ENCODE measurements around the gene SESN3.

DNA sequence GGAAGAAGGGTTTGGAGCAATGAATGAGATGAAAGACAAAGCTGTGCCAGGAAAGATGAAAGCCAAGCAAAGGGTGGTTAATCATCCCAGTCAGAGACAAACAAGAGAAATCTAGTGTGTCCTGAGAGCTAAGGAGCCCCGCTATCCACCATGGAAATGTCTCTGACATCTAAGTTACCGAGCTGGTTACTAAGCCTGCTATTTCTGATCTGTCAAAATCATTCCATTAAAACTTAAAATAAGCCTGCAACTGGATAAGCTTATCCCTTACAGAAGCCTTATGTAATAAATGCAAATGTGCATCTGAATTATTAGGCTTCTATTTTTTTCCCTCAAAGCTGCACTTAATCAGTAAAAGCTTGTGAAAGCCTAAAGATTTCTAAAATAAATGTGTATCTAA lies 22.1 kb upstream of the SESN3 start:
- TF ChIP-seq POLR2A (IDR thresholded peaks at IDR 0.05), result no peak
- TF ChIP-seq, protein P1, sequence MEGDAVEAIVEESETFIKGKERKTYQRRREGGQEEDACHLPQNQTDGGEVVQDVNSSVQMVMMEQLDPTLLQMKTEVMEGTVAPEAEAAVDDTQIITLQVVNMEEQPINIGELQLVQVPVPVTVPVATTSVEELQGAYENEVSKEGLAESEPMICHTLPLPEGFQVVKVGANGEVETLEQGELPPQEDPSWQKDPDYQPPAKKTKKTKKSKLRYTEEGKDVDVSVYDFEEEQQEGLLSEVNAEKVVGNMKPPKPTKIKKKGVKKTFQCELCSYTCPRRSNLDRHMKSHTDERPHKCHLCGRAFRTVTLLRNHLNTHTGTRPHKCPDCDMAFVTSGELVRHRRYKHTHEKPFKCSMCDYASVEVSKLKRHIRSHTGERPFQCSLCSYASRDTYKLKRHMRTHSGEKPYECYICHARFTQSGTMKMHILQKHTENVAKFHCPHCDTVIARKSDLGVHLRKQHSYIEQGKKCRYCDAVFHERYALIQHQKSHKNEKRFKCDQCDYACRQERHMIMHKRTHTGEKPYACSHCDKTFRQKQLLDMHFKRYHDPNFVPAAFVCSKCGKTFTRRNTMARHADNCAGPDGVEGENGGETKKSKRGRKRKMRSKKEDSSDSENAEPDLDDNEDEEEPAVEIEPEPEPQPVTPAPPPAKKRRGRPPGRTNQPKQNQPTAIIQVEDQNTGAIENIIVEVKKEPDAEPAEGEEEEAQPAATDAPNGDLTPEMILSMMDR (IDR thresholded peaks at IDR 0.05), result no peak
